GM21619 (cell line): ENCODE data around the gene B4GALT5.

Source experiments
- ATAC-seq: cut with Tn5 transposase; IDR thresholded peaks from one replicate; pipeline ENCODE4 v1.9.1; 2021; ENCODE audit not compliant: unreplicated experiment

The B4GALT5 gene

GRCh38 chr20:49610691-49611538 lies 102.8 kb downstream of the B4GALT5 start:
- ATAC-seq = no peak

GRCh38 chr20:49608752-49609670 lies 104.7 kb downstream of the B4GALT5 start:
- no peak for ATAC-seq

- no peak for ATAC-seq
These were observed 106.1 kb downstream of the B4GALT5 start for GRCh38 chr20:49607568-49607967.

GRCh38 chr20:49603209-49603627 lies 110.5 kb downstream of the B4GALT5 start:
- ATAC-seq = no peak

GRCh38 chr20:49602345-49603208 lies 111.1 kb downstream of the B4GALT5 start:
- no peak for ATAC-seq

GRCh38 chr20:49601153-49601924 lies 112.3 kb downstream of the B4GALT5 start:
- no peak for ATAC-seq

- ATAC-seq = no peak
These were observed 113.9 kb downstream of the B4GALT5 start for GRCh38 chr20:49599746-49600113.

GRCh38 chr20:49597825-49598395 lies 115.8 kb downstream of the B4GALT5 start:
- ATAC-seq = no peak

GRCh38 chr20:49595811-49596561 lies 117.7 kb downstream of the B4GALT5 start:
- ATAC-seq = no peak

GRCh38 chr20:49595346-49595745 lies 118.3 kb downstream of the B4GALT5 start:
- ATAC-seq = no peak

GRCh38 chr20:49594931-49595315 lies 118.8 kb downstream of the B4GALT5 start:
- no peak for ATAC-seq

GRCh38 chr20:49594143-49594930 lies 119.3 kb downstream of the B4GALT5 start:
- no peak for ATAC-seq

GRCh38 chr20:49593466-49594142 lies 120.1 kb downstream of the B4GALT5 start:
- no peak for ATAC-seq

GRCh38 chr20:49592120-49592519 lies 121.6 kb downstream of the B4GALT5 start:
- ATAC-seq = no peak

- ATAC-seq = no peak
These were observed 122.3 kb downstream of the B4GALT5 start for GRCh38 chr20:49591217-49591865.

- ATAC-seq = no peak
These were observed 123.3 kb downstream of the B4GALT5 start for GRCh38 chr20:49590163-49591017.
